ENCODE results near the gene SAMD3. TPM values are rescaled to one million over a fixed set of nuclear protein-coding genes. Genes with fewer than 3 reads are reported as not detected.
A peak's percentile ranks its signal among the peaks of the same experiment; 100 is the strongest.
"Not testable (repeated sequence)": the region's sequence is repeated elsewhere in the genome, so short reads cannot be mapped to it uniquely, and the experiment has no call there.

Gene SAMD3
- total RNA-seq, 2 donors from 2014 or later, result 2.0 TPM

GRCh38 chr6:130148181-130148580 is 74.6 kb downstream of the SAMD3 start:
- ATAC-seq, result no peak
- no peak for DNase-seq
- intact Hi-C loops (cut with DNase I, micrococcal nuclease), result no loop called here

GRCh38 chr6:130147111-130147510 is 75.6 kb downstream of the SAMD3 start:
- intact Hi-C loops (cut with DNase I, micrococcal nuclease), result no loop called here
- ATAC-seq (no peak), DNase-seq (no peak)

- ATAC-seq, result no peak
- DNase-seq, result no peak
- intact Hi-C loops (cut with DNase I, micrococcal nuclease), result no loop called here
These were observed 79.0 kb downstream of the SAMD3 start for GRCh38 chr6:130143709-130144108.

- intact Hi-C loops (cut with DNase I, micrococcal nuclease), result no loop called here
- ATAC-seq, result no peak
- DNase-seq, result no peak
These were observed 82.7 kb downstream of the SAMD3 start for GRCh38 chr6:130140084-130140483.

GRCh38 chr6:130138909-130139242 is 83.9 kb downstream of the SAMD3 start:
- intact Hi-C loops (cut with DNase I, micrococcal nuclease), result no loop called here
- ATAC-seq, result no peak
- no peak for DNase-seq

- DNase-seq (no peak), ATAC-seq (no peak)
- intact Hi-C loops (cut with DNase I, micrococcal nuclease), result no loop called here
These were observed 84.4 kb downstream of the SAMD3 start for GRCh38 chr6:130138116-130138908.

GRCh38 chr6:130136798-130137197 is 86.0 kb downstream of the SAMD3 start:
- ATAC-seq (no peak), DNase-seq (no peak)
- intact Hi-C loops (cut with DNase I, micrococcal nuclease), result no loop called here

- ATAC-seq (no peak), DNase-seq (no peak)
- intact Hi-C loops (cut with DNase I, micrococcal nuclease), result no loop called here
These were observed 88.2 kb downstream of the SAMD3 start for GRCh38 chr6:130134582-130134981.

GRCh38 chr6:130132286-130132701 is 90.5 kb downstream of the SAMD3 start:
- ATAC-seq, result peak; percentile 97

GRCh38 chr6:130129762-130130246 is 92.9 kb downstream of the SAMD3 start:
- no peak for DNase-seq

More at GRCh38 chr6:130132286-130132701, 90.5 kb downstream of the SAMD3 start:
- DNase-seq, result peak; percentile 32 to 54
- intact Hi-C loops (cut with DNase I, micrococcal nuclease), result no loop called here

GRCh38 chr6:130128326-130128725 is 94.4 kb downstream of the SAMD3 start:
- DNase-seq (no peak), ATAC-seq (no peak)
- intact Hi-C loops (cut with DNase I, micrococcal nuclease), result no loop called here

More at GRCh38 chr6:130129762-130130246, 92.9 kb downstream of the SAMD3 start:
- ATAC-seq, result no peak
- intact Hi-C loops (cut with DNase I, micrococcal nuclease), result no loop called here

- no peak for ATAC-seq
- intact Hi-C loops (cut with DNase I, micrococcal nuclease), result no loop called here
These were observed 95.6 kb downstream of the SAMD3 start for GRCh38 chr6:130127195-130127594.

GRCh38 chr6:130122243-130122642 is 100.5 kb downstream of the SAMD3 start:
- intact Hi-C loops (cut with DNase I, micrococcal nuclease), result no loop called here

More at GRCh38 chr6:130127195-130127594, 95.6 kb downstream of the SAMD3 start:
- DNase-seq, result no peak

GRCh38 chr6:130120731-130121130 is 102.0 kb downstream of the SAMD3 start:
- ATAC-seq, result no peak
- intact Hi-C loops (cut with DNase I, micrococcal nuclease), result no loop called here

More at GRCh38 chr6:130122243-130122642, 100.5 kb downstream of the SAMD3 start:
- ATAC-seq (peak; percentile 34), DNase-seq (no peak)

GRCh38 chr6:130119211-130119610 is 103.5 kb downstream of the SAMD3 start:
- DNase-seq (no peak), ATAC-seq (no peak)
- intact Hi-C loops (cut with DNase I, micrococcal nuclease), result no loop called here

More at GRCh38 chr6:130120731-130121130, 102.0 kb downstream of the SAMD3 start:
- no peak for DNase-seq

GRCh38 chr6:130118236-130118635 is 104.5 kb downstream of the SAMD3 start:
- intact Hi-C loops (cut with DNase I, micrococcal nuclease), result no loop called here
- DNase-seq (no peak), ATAC-seq (no peak)

- intact Hi-C loops (cut with DNase I, micrococcal nuclease); ATAC-seq; DNase-seq: not testable (repeated sequence)
These were observed 105.5 kb downstream of the SAMD3 start for GRCh38 chr6:130117187-130117701.

- ATAC-seq (no peak), DNase-seq (no peak)
- intact Hi-C loops (cut with DNase I, micrococcal nuclease), result no loop called here
These were observed 106.5 kb downstream of the SAMD3 start for GRCh38 chr6:130116273-130116672.

GRCh38 chr6:130115036-130115435 is 107.7 kb downstream of the SAMD3 start:
- DNase-seq, result no peak
- no peak for ATAC-seq
- intact Hi-C loops (cut with DNase I, micrococcal nuclease), result no loop called here

GRCh38 chr6:130113201-130113710 is 109.5 kb downstream of the SAMD3 start:
- DNase-seq, result no peak
- intact Hi-C loops (cut with DNase I, micrococcal nuclease), result no loop called here
- no peak for ATAC-seq
